Right ventricle myocardium inferior (tissue), 1 donor: ENCODE measurements around the gene YES1. TPM values are rescaled to one million over a fixed set of nuclear protein-coding genes. Genes with fewer than 3 reads are reported as not detected.
"Not testable (repeated sequence)": the region's sequence is repeated elsewhere in the genome, so short reads cannot be mapped to it uniquely, and the experiment has no call there.

ENCODE experiments used
- ATAC-seq: fragments of 200-7000 bp; cut with Tn5 transposase; one replicate; pipeline ENCODE4 v1.9.1; 2020; ENCODE audit warnings: mild to moderate bottlenecking, moderate library complexity
- DNase-seq: peaks from one replicate; pipeline ENCODE4 v3.0.0; 2021; ENCODE audit errors: missing footprints
- intact Hi-C: fragments of 100-400 bp; cut with DNase I; formaldehyde crosslinking; loops from one replicate; pipeline ENCODE4 v1.11.0; 2022
- total RNA-seq: library from RNA; stranded (reverse); fragmentation: NEBNext Ultra II Directional; extraction: Animal tissue kit (Norgen Biotek cat#: 25700); gene quantifications from one replicate; pipeline ENCODE4 v1.2.1, GENCODE V29; 2021
- donor health status: DM: no; HTN: yes; CAD: no; lungs with severe emphysema.

YES1 gene
- total RNA-seq, 1 donor from 2014 or later, result 23.5 TPM

DNA sequence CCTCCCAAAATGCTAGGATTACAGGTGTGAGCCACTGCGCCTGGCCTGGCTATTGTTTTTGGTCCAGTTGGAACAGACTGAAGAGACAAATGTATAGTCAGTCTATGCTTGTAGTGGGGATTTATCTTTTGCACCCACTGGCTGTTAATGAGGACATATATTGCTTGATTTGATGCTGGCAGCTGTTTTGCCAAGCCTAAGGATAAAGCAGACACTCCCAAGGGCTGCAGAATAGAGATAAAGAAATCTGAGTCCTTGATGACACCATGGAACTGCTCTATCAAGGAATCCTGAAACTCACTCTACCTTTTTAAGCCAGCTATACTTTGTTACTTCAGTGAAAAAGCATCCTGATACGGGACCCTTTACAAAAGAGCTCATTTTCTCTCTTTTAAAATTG, 56.5 kb downstream of the YES1 start:
- intact Hi-C loops, result no loop called here
- ATAC-seq (no peak), DNase-seq (no peak)

DNA sequence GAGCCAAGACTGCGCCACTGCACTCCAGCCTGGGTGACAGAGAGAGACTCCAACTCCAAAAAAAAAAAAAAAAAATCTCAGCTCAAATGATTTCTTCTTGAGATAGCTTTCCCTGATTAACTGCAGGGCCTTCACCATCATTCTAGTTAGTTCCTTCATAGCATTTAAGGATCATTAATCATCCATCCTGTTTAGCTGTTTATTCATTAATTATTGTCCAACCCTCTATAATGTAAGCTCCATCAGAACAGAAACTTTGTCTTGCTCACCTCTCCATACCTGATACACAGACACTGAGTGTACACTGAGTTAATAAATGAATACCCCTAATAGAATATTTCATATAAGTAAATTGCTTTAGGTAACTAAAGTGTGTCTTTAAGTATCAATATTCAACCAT, 57.4 kb downstream of the YES1 start:
- DNase-seq (no peak), ATAC-seq (no peak)
- intact Hi-C loops, result no loop called here

DNA sequence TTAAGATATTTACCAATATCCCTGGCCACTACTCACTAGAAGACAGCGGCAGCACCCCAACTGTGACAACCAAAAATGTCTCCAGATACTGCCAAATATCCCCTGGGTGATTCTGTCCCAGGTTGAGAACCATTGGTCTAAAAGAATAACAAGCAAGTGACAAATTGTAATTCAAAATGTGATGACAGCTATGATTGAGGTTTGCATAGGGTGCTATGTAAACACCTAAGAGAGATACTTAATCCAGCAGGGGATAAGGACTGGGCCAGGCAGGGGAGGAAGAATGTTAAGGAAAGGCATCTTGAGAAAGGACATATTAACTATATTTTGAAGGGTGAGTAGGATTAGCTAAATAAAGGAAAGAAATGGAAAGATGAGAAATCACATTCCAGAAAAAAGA, 61.6 kb downstream of the YES1 start:
- DNase-seq (no peak), ATAC-seq (no peak)
- intact Hi-C loops, result no loop called here

DNA sequence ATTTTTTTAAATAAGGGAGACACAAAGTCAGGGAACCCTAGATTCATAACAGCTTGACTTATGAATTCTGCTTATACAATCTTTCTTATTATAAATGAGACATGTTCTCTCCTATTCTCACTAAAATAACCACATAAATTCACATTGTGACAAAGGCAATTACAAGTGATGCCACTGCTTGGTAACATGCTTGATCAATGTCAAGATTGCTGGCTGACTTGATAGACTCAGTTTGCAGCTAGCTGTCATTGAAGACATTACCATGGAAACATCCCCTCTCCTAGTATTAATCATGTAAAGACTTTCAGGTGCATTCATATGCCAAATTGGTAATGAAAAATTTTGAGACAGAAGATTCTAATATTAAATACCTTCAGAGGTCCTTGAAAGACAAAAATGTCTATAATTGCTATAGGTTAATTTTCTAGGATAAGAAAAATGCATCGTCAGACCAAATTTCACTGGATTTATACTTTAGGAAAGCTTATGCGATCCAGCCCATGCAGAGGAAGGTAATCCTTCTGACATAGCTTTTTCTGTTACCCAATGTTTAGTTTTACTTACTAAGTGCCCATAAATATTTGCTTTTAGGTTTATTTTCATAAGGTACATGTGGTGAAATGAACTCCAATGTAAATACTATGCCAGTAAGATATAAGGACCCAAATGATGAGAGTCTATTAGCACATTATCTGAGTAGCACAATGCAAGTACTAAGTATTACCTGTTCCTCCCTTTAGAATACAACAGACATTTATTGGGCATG, 67.0 kb downstream of the YES1 start:
- DNase-seq (no peak), ATAC-seq (no peak)
- intact Hi-C loops, result loop anchor here (5.0 kb wide), 1 partner anchor 123 kb away; no protein-coding TSS in a partner anchor

DNA sequence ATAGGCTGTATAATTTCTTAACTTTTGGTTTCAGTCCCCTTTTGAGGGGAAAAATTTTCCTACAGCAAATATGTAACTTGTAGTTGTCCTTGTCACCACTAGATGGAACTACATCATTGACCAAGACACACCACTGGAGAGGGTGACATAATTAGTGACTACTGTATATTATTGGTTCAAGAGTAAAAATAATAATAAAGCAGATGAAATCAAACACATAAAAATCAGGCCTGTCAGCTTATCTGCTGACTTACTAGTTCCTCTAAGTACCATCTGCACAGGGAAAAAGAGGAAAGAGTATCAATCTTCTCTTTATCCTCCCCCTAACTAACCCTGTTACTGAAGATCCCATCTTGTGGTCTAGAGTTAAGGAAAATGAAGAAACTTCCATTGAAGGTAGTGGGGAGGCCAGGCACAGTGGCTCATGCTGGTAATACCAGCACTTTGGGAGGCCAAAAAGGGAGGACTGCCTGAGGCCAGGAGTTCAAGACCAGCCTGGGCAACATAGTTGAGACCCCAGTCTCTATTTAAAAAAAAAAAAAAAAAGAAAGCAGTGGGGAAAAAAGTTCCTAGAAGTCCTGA, 70.0 kb downstream of the YES1 start:
- ATAC-seq (peak; percentile 34), DNase-seq (no peak)
- intact Hi-C loops, result loop anchor here (1.0 to 5.0 kb wide), 2 partner anchors 89 to 120 kb away; no protein-coding TSS in a partner anchor

DNA sequence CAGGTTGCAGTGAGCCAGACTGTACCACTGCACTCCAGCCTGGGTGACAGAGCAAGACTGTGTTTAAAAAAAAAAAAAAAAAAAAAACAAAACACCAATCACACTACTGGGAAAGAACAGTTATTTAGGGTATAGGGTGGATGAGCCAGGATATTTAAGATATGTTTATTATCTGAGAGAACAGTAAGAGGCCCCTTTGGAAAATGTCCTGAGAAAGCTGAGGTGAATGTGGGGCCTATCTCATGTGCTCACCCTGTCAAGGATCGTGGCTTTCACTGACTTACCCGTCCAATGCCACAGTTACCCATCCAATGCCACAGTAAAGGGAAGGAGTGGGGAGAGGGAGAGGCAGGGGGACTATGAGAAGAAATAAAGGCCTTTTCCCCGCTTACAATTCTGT, 79.7 kb downstream of the YES1 start:
- intact Hi-C loops, result no loop called here
- DNase-seq (no peak), ATAC-seq (no peak)

DNA sequence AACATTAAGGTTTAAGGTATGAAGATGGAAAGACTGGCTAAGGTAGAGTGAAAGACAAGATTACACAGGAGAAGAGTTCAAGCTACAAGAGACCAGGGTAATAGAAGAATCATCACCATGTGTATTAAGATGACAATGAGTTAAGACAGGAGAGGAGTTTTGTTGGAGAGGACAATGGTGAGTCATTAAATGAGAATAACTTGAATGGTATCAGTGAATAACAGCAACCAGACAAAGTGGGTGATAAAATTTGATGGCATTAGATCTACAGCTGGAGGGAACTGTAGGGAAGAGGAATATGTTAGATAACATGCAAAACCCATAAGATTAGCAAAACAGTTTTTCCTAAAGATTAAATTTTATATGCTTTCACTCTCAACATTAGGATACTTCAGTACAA, 80.9 kb downstream of the YES1 start:
- intact Hi-C loops, result no loop called here
- DNase-seq, result no peak
- no peak for ATAC-seq

DNA sequence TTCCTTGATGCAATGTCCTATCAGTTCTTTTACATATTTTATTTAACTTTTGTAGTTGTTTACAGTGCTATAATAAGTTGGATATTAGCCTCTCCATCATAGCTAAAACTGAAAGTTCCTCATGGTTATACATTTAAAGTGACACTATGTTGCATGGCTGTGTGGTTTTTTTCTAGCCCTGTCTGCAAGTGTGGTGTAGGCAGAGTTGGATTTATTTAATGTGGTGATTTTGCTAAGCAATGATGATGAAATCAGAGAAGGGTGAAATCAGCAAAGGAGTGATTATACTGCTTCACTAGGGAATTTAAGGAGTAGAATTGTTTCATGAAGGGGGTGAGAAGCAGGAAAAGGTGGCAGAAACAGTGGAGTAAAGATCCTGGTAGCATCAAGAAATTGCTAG, 81.3 kb downstream of the YES1 start:
- DNase-seq, result no peak
- ATAC-seq, result no peak
- intact Hi-C loops, result no loop called here

DNA sequence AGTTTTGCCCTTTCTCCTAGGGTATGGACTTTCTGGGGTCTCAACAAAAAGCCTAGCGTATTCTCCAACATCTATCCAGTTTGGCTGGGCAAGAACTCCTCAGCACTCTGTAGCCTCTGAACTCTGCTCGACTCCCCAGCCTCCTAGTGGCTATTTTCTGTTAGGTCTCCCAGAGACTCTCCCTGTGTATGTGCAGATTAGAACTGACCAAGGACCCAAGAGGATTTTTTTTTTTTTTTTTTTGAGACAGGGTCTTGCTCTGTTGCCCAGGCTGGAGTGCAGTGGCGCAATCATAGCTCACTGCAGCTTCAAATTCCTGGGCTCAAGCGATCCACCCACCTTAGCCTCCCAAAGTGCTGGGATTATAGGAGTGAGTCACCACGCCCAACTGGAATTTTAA, 81.9 kb downstream of the YES1 start:
- ATAC-seq, intact Hi-C loops: not testable (repeated sequence)

DNA sequence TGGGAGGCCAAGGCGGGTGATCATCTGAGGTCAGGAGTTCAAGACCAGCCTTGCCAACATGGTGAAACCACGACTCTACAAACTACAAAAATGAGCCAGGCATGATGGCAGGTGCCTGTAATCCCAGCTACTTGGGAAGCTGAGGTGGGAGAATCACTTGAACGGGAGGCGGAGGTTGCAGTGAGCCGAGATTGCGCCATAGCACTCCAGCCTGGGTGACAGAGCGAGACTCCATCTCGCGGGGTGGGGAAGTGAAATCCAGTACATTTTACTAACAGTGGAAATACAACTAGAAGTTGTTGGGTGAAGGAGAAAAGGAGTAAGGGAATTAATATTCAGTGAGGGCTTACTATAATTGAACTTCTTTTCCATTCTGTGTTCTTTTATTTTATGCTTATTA, 86.4 kb downstream of the YES1 start:
- ATAC-seq, result no peak
- intact Hi-C loops, result no loop called here
- no peak for DNase-seq

More for the DNA sequence above, 81.9 kb downstream of the YES1 start:
- DNase-seq, result not testable (repeated sequence)

DNA sequence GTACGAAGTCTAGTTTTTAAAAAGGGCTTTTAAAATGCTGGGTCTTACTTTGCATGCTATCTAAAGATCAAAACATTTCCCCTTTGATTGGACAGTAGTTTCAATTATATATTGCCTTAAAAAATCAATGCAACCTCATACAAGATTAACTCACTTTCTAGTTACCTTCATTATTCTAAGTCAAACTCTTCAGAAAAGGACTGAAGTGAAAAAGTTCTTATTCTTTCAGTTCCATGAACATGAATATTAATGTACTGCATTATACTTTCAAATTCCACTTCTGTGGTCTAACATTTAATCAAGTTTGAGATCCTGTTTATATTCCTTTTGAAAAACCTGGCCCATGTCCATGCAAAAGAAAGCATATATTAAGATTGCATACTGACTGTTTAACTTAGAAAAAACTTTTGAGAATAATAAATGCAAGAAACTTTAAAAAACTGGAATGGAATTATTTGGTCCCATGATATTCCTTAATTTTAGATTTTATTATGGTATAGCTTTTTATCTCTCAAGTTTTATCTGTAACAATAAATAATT, 88.4 kb downstream of the YES1 start:
- intact Hi-C loops, result no loop called here
- ATAC-seq (no peak), DNase-seq (no peak)

DNA sequence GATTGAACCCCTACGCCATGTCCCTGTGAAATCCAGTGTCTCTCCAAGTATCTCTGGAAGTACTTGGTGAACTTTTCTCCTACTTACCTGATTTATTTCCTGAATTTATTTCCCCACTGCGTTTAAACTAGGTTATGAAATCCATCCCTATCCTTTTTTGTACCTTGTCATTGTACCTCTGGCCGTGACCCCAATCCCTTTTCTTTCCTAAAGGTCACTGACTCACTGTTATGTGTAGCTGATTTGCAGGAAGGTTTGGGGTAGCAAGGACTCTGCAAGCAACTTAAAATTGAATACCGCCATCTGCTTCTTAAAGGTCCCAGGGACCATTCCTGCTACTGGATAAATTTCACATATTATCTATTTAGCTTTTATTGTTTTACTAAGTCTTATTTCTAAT, 95.0 kb downstream of the YES1 start:
- ATAC-seq (no peak), DNase-seq (no peak)
- intact Hi-C loops, result loop anchor here (10.0 kb wide), 1 partner anchor 92 kb away; no protein-coding TSS in a partner anchor

DNA sequence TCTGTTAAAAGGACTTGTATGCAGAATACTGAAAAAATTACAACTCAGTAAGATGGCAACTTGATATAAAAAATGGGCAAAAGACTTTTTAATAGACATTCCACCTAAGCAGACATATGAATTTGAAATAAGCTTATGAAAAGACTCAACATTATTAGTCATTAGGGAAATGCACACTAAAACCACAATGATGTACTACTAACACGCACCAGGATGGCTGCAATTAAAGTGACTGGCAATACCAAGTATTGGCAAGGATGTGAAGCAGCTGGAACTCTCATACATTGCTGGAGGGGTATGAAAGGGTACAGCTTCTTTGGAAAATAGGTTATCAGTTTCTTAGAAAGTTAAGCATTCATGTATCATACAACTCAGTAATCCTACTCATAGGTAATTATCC, 96.4 kb downstream of the YES1 start:
- intact Hi-C loops, result loop anchor here (10.0 kb wide), 1 partner anchor 91 kb away; no protein-coding TSS in a partner anchor
- DNase-seq (no peak), ATAC-seq (no peak)

DNA sequence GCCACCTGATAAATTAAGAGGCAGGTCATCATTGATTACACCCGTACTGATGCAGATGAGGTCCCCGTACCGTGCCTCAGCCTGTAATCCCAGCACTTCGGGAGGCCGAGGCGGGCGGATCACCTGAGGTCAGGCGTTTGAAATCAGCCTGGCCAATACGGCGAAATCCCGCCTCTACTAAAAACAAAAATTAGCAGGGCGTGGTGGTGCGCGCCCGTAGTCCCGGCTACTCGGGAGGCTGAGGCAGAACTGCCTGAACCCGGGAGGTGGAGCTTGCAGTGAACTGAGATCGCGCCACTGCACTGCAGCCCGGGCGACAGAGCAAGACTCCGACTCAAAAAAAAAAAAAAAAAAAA, 98.9 kb downstream of the YES1 start:
- intact Hi-C loops, result loop anchor here (10.0 kb wide), 1 partner anchor 88 kb away; no protein-coding TSS in a partner anchor
- DNase-seq (no peak), ATAC-seq (no peak)

DNA sequence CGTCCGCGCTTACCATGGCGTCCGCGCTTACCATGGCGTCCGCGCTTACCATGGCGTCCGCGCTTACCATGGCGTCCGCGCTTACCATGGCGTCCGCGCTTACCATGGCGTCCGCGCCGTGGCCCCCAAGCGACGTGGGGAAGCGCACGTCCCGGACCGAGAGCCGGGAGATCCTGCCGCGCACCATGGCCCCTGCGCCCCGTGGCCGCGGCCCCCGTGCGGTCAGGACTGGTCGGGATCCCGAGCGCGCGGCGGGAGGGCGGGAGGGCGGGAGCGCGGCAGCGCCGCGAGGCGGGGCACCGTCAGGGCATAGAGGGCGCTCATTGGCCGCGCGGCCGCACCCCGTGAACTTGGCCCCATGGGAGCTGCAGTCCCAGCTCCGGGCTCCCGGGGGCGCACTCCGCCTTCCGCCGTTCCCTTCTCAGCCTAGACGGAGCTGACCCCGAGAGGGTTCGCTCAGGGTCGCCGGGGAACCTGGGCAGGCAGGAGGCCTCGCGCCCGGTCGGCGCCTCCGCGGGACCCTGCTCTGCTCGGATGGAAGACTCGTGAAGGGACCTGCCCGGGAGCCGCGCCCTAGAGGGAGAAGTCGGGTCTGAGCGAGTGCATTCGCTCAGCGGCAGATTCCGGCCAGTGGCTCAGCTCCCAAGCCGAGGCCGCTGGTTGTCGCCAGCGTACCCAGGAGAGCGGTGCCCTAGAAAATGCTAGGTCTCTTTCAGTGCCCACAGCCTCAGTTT, 99.5 kb downstream of the YES1 start, which contains the start of gene ENOSF1:
Gene ENOSF1, minus strand, starts transcription at position 230 of the 734 bp plus-strand sequence. Its CDS starts 43 bp downstream, at position 187.
- intact Hi-C loops, result loop anchor here (10.0 kb wide), 1 partner anchor 88 kb away; no protein-coding TSS in a partner anchor
- peak; percentile 91 for ATAC-seq
- DNase-seq, result peak; percentile 88

DNA sequence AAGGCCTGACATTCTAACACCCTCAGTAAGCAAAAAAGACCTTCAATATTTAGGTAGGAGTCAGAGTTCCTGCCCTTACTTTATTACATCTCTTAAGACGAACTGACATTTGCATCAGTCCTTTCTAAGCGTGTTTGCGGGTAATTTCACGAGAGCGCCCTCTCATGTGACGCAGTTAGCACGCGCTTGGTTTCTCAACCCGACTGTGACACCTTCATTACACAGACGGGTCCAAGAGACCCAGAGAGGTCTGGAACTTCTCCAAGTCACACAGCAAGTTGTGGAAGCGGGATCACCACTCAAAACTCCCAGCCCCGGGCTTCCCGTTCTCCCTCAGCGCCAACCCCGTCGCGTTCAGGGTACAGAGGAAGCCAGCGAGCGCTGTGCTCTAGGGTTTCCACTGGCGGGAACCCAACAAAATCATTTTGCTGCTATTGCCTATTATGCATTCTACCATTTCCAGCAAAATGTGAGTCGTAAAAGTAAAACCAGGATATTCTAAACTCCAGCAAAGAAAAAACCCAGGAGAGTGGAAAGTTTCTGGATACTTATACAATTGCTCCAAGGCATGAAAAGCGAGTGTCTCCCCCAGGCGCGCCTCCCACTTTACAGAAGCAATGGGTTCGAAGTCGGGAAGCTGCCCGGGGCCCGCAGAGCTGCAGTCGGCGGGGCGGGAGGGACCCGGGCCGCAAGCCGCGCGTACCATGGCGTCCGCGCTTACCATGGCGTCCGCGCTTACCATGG, 100.2 kb downstream of the YES1 start:
- intact Hi-C loops, result loop anchor here (10.0 kb wide), 1 partner anchor 87 kb away; no protein-coding TSS in a partner anchor
- DNase-seq (peak; percentile 70), ATAC-seq (peak; percentile 56)

DNA sequence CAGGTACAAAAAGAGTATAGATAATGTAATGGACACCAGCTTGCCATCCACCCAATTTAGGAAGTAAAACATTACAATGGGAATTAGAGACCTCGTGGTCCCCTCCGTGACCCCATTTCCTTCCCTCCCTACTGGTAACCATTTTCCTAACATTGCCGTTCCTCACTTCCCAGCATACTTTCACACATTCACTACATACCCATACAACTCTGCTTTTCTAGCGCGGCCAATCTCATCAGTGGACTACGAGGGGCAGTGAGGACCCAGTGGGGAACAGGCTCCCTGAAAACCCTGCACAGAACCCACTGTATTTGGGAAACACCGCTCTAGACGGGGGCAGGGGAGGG, 100.8 kb downstream of the YES1 start:
- intact Hi-C loops, result loop anchor here (10.0 kb wide), 1 partner anchor 86 kb away; no protein-coding TSS in a partner anchor
- ATAC-seq, result peak; percentile 5

More for the DNA sequence above, 100.8 kb downstream of the YES1 start:
- no peak for DNase-seq
